HG03139 (cell line): ENCODE measurements around the gene RAB4B.
"Not testable (repeated sequence)": the region's sequence is repeated elsewhere in the genome, so short reads cannot be mapped to it uniquely, and the experiment has no call there.

Source experiments
- ATAC-seq: cut with Tn5 transposase; IDR thresholded peaks from one replicate; pipeline ENCODE4 v1.9.1; 2021; ENCODE audit not compliant: unreplicated experiment

RAB4B gene

DNA sequence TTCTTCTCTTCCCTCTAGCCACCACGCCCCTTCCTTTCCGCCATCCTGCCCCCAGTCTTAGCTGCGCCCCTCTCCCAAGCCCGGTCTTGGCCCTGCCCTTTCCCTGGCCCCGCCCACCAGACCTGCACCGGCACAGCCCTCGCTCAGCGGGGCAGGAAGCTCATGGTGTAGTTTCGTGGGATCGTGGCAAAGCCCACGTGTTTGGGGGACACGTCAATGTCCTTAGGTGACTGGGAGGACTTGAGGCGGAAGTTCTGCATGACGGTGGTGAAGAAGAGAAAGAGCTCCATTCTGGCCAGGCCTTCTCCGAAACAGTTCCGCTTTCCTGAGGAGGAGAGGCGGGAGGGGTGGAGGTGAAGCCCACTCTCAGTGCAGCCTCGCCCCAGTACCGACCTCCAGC is 65.6 kb downstream of the RAB4B start:
- ATAC-seq = not testable (repeated sequence)
